ENCODE measurements around the gene AHSG.

GRCh38 chr3:186605078-186605477 is 7.8 kb upstream of the AHSG start:
- TF ChIP-seq CTCF (IDR thresholded peaks at IDR 0.05) = no peak
- no peak for TF ChIP-seq POLR2A (IDR thresholded peaks at IDR 0.05)
- no peak for TF ChIP-seq POLR2AphosphoS5 (IDR thresholded peaks at IDR 0.05)
- no peak for TF ChIP-seq EP300 (IDR thresholded peaks at IDR 0.05)
